SK-MEL-5 (cell line): ENCODE data around the gene CDC34. TPM values are rescaled to one million over a fixed set of nuclear protein-coding genes. Genes with fewer than 3 reads are reported as not detected.
A peak's percentile ranks its signal among the peaks of the same experiment; 100 is the strongest.

Experiments
- DNase-seq: peaks from one replicate; pipeline ENCODE4 v3.0.0-alpha.2; 2016; ENCODE audit warnings: low read depth, low spot score
- in situ Hi-C: cut with HindIII; loops from 2 replicates; pipeline ENCODE4 v1.10.0; 2016; ENCODE audit warnings: low sequenced_read_pairs, high pct_unique_total_duplicates, low pct_unique_long_range_greater_than_20kb
- total RNA-seq: library from RNA; depleted of rRNA; stranded (reverse); fragments of >200 nt; shearing (Covaris generic); gene quantifications from 2 replicates; pipeline ENCODE4 v1.2.3, GENCODE V29; 2014

Gene CDC34
- total RNA-seq, 1 experiment from 2014 or later = 52.7 TPM

- DNase-seq = peak; percentile 17
Measured at GRCh38 chr19:495402-496111, 36.0 kb upstream of the CDC34 start.

GRCh38 chr19:496112-496665 is 35.4 kb upstream of the CDC34 start, which contains the start of gene MADCAM1:
Gene MADCAM1 (plus strand): TSS chr19:496486. CDS start chr19:496500, 14 bp downstream.
- DNase-seq = no peak
- in situ Hi-C loops = no loop called here

More at GRCh38 chr19:495402-496111, 36.0 kb upstream of the CDC34 start:
- in situ Hi-C loops = no loop called here

- DNase-seq = no peak
- in situ Hi-C loops = no loop called here
Measured at GRCh38 chr19:496986-497385, 34.6 kb upstream of the CDC34 start.

- in situ Hi-C loops = no loop called here
- no peak for DNase-seq
Measured at GRCh38 chr19:497491-497868, 34.1 kb upstream of the CDC34 start.

GRCh38 chr19:497869-498510 is 33.6 kb upstream of the CDC34 start:
- in situ Hi-C loops = no loop called here

GRCh38 chr19:498511-498891 is 33.1 kb upstream of the CDC34 start:
- DNase-seq = no peak
- in situ Hi-C loops = no loop called here

More at GRCh38 chr19:497869-498510, 33.6 kb upstream of the CDC34 start:
- no peak for DNase-seq

GRCh38 chr19:498977-499623 is 32.5 kb upstream of the CDC34 start:
- DNase-seq = no peak
- in situ Hi-C loops = no loop called here

- in situ Hi-C loops = no loop called here
Measured at GRCh38 chr19:501646-502045, 29.9 kb upstream of the CDC34 start.

GRCh38 chr19:504616-505015 is 26.9 kb upstream of the CDC34 start:
- no peak for DNase-seq

More at GRCh38 chr19:501646-502045, 29.9 kb upstream of the CDC34 start:
- DNase-seq = no peak

GRCh38 chr19:506404-507285 is 24.9 kb upstream of the CDC34 start:
- in situ Hi-C loops = no loop called here

More at GRCh38 chr19:504616-505015, 26.9 kb upstream of the CDC34 start:
- in situ Hi-C loops = no loop called here

GRCh38 chr19:507286-508203 is 24.0 kb upstream of the CDC34 start, which contains the start of gene TPGS1:
Gene TPGS1 (plus strand): TSS chr19:507497. CDS start chr19:507507, 10 bp downstream.
- DNase-seq = peak; percentile 64
- in situ Hi-C loops = no loop called here

More at GRCh38 chr19:506404-507285, 24.9 kb upstream of the CDC34 start:
- peak; percentile 99 for DNase-seq

GRCh38 chr19:508204-509150 is 23.1 kb upstream of the CDC34 start:
- DNase-seq = no peak
- in situ Hi-C loops = no loop called here

GRCh38 chr19:510606-511100 is 20.9 kb upstream of the CDC34 start:
- peak; percentile 80 for DNase-seq
- in situ Hi-C loops = no loop called here

GRCh38 chr19:511101-511851 is 20.3 kb upstream of the CDC34 start:
- in situ Hi-C loops = no loop called here
- DNase-seq = no peak
